Activated CD4-positive, alpha-beta T cell treated with anti-CD3 and anti-CD28 coated beads for 36 hours (primary cell): ENCODE measurements around the gene PUM1. TPM values are rescaled to one million over a fixed set of nuclear protein-coding genes. Genes with fewer than 3 reads are reported as not detected.
"Not testable (repeated sequence)": the region's sequence is repeated elsewhere in the genome, so short reads cannot be mapped to it uniquely, and the experiment has no call there.

Source experiments
- ATAC-seq: fragments of 200-7000 bp; cut with Tn5 transposase; one replicate; pipeline ENCODE4 v1.10.0; 2021; ENCODE audit warnings: mild to moderate bottlenecking, moderate library complexity
- CTCF ChIA-PET: fragments of 350-600 bp; sonication (Branson Sonifier 250); formaldehyde crosslinking; loops from one replicate; lab custom pipeline; 2021; ENCODE audit warnings: antibody characterized with exemption; lab: Charles Lee
- POLR2A ChIA-PET: fragments of 350-600 bp; sonication (Branson Sonifier 250); formaldehyde crosslinking; loops from one replicate; lab custom pipeline; 2021; ENCODE audit warnings: antibody characterized with exemption, inconsistent platforms; lab: Charles Lee
- DNase-seq: peaks from one replicate; pipeline ENCODE4 v3.0.0-alpha.2; 2020
- H3K27ac Mint-ChIP-seq: one replicate; pipeline ENCODE4 v1.8.0; 2021; ENCODE audit warnings: mixed read lengths
- H3K27me3 Mint-ChIP-seq: one replicate; pipeline ENCODE4 v1.8.0; 2021; ENCODE audit warnings: mixed read lengths
- H3K36me3 Mint-ChIP-seq: one replicate; pipeline ENCODE4 v1.8.0; 2021; ENCODE audit warnings: low read depth, mixed read lengths
- H3K4me1 Mint-ChIP-seq: one replicate; pipeline ENCODE4 v1.8.0; 2021; ENCODE audit warnings: mixed read lengths
- H3K4me3 Mint-ChIP-seq: one replicate; pipeline ENCODE4 v1.8.0; 2021; ENCODE audit warnings: mild to moderate bottlenecking, moderate library complexity, mixed read lengths
- H3K9me3 Mint-ChIP-seq: one replicate; pipeline ENCODE4 v1.8.0; 2021; ENCODE audit warnings: low read depth, mixed read lengths
- intact Hi-C, 2 experiments: fragments of 100-400 bp; cut with DNase I in 1 of 2; cut with micrococcal nuclease in 1 of 2; formaldehyde crosslinking; loops; one replicate each; pipeline versions ENCODE4 v1.14.2 to v1.15.1; 2022 to 2024; cut with DNase I, micrococcal nuclease
- total RNA-seq, 2 experiments: library from RNA; stranded (reverse); gene quantifications; one replicate each; pipeline ENCODE4 v1.2.3, GENCODE V29; 2021

PUM1 gene
- total RNA-seq, 2 experiments from 2014 or later = 87.1 to 91.4 TPM

- ATAC-seq (no peak), DNase-seq (no peak)
- intact Hi-C loops = no loop called here
- peaks cover 70% of the 10 kb centered on the region for H3K36me3 Mint-ChIP-seq
- peaks cover 17% of the 10 kb centered on the region for H3K4me1 Mint-ChIP-seq
- ChIA-PET POLR2A (no interaction called here), CTCF (no interaction called here)
- no peak overlapping the region for H3K4me3 Mint-ChIP-seq
- peak overlapping the region; percentile 24 for H3K27ac Mint-ChIP-seq
- H3K9me3 Mint-ChIP-seq = no peaks in the 10 kb centered on the region
- H3K27me3 Mint-ChIP-seq = no peaks in the 10 kb centered on the region
Observed at GRCh38 chr1:30962609-30963508, 102.7 kb downstream of the PUM1 start.

DNA sequence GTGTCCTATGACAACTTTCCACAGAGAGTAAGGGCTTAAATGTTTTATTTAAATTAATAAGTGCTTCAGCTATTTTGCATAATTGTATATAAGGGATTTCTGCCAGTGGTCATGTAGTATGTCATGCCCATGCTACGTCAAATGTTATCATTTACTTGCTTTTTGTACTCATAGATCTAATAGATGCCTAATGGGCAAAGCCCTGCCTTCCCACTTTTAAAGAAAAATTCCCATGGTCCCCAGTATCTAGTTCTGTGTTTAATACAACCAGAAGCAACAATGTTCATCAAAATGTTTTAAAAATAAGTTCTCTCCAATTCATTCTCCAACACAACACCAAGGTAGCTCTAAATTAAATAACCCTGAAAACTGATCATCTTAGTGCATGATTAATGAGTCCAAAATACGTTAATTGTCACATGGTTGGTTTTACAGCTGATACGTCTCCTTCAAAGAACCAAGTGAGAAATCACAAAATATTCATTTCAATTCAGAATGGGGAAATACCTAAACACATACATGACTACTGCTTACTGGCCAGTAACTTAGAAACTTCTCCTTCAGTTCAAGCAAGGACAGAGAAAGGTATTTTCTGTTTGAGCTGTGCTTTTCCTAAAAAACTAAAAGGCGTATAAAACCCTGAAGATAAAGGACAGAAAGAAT, 107.8 kb downstream of the PUM1 start:
- CTCF ChIA-PET = interaction anchor here (0.7 to 1.5 kb wide), 4 partner anchors 23 to 74 kb away, joined by 3 to 4 read pairs (median 4); no protein-coding TSS in a partner anchor

DNA sequence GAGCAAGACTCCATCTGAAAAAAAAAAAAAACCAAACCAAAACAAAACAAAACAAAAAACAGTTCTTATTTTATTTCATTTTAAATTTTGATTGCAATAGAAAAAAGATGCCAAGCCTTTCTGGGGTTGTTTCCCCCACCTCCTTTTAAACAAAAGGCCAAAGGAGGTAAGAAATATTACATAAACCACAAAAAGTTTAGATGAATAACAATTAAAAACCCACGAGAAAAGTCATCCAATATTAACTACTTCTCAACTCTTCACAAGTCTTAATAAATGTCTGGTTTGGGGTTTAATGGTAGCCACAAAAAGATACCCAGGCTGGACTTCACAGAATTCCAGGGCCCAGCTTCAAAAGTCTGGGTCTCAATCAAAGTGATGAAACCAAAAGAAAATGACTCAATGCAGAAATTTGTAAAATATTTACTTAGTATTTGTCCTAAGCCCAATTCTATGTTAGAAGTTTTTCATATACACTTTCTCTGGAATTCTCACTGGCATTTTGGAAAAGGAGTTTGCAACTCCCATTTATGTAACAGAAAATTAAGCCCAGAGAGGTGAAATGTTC, 110.0 kb downstream of the PUM1 start:
- ChIA-PET CTCF (no interaction called here), POLR2A (no interaction called here)
- DNase-seq (no peak), ATAC-seq (no peak)
- intact Hi-C loops = no loop called here
- Mint-ChIP-seq H3K9me3 (no peaks in the 10 kb centered on the region), H3K4me1 (peaks cover 35% of the 10 kb centered on the region), H3K36me3 (peaks cover 68% of the 10 kb centered on the region), H3K27me3 (no peaks in the 10 kb centered on the region), H3K4me3 (no peak overlapping the region), H3K27ac (no peak overlapping the region)

More for the DNA sequence above, 107.8 kb downstream of the PUM1 start:
- no peaks in the 10 kb centered on the region for H3K27me3 Mint-ChIP-seq
- DNase-seq = no peak
- H3K27ac Mint-ChIP-seq = peak overlapping the region; percentile 8
- H3K4me1 Mint-ChIP-seq = peaks cover 26% of the 10 kb centered on the region
- POLR2A ChIA-PET = no interaction called here
- H3K4me3 Mint-ChIP-seq = no peak overlapping the region
- H3K9me3 Mint-ChIP-seq = no peaks in the 10 kb centered on the region
- intact Hi-C loops = no loop called here
- ATAC-seq = peak; percentile 63
- peaks cover 61% of the 10 kb centered on the region for H3K36me3 Mint-ChIP-seq

GRCh38 chr1:30953685-30954084, 111.8 kb downstream of the PUM1 start:
- Mint-ChIP-seq H3K36me3 (peaks cover 66% of the 10 kb centered on the region), H3K4me1 (peaks cover 31% of the 10 kb centered on the region), H3K27ac (no peak overlapping the region), H3K4me3 (no peak overlapping the region), H3K27me3 (no peaks in the 10 kb centered on the region), H3K9me3 (no peaks in the 10 kb centered on the region)
- no peak for DNase-seq
- intact Hi-C loops = no loop called here
- ATAC-seq = no peak
- ChIA-PET POLR2A (no interaction called here), CTCF (no interaction called here)

GRCh38 chr1:30952098-30952497, 113.4 kb downstream of the PUM1 start:
- ChIA-PET POLR2A (no interaction called here), CTCF (interaction anchor here (1.6 kb wide), 1 partner anchor 24 kb away, joined by 5 read pairs; no protein-coding TSS in a partner anchor)
- peak; percentile 47 for ATAC-seq
- no peaks in the 10 kb centered on the region for H3K9me3 Mint-ChIP-seq
- intact Hi-C loops = no loop called here
- DNase-seq = peak; percentile 16
- no peak overlapping the region for H3K4me3 Mint-ChIP-seq
- peak overlapping the region; percentile 47 for H3K27ac Mint-ChIP-seq
- peaks cover 21% of the 10 kb centered on the region for H3K4me1 Mint-ChIP-seq
- no peaks in the 10 kb centered on the region for H3K27me3 Mint-ChIP-seq
- peaks cover 67% of the 10 kb centered on the region for H3K36me3 Mint-ChIP-seq

DNA sequence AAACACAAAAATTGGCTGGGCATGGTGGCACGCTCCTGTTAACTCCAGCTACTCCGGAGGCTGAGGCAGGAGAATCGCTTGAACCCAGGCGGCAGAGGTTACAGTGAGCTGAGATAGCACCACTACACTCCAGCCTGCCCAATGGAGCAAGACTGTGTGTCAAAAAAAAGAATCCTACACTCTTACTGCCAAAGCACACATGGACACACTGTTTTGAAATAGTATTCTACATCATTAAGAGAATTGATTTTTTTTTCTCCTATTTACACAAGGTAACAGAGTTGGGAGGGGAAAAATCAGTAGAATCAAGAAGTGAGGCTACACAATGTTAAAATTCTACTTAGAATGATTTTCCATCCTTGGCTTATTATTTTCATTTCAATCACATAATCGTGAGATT, 114.8 kb downstream of the PUM1 start:
- H3K27me3 Mint-ChIP-seq = no peaks in the 10 kb centered on the region
- ATAC-seq (no peak), DNase-seq (no peak)
- peak overlapping the region; percentile 29 for H3K27ac Mint-ChIP-seq
- ChIA-PET CTCF (interaction anchor here (0.8 kb wide), 1 partner anchor 40 kb away, joined by 3 read pairs; no protein-coding TSS in a partner anchor), POLR2A (no interaction called here)
- peaks cover 21% of the 10 kb centered on the region for H3K4me1 Mint-ChIP-seq
- no peak overlapping the region for H3K4me3 Mint-ChIP-seq
- intact Hi-C loops = no loop called here
- H3K36me3 Mint-ChIP-seq = peaks cover 63% of the 10 kb centered on the region
- H3K9me3 Mint-ChIP-seq = no peaks in the 10 kb centered on the region

DNA sequence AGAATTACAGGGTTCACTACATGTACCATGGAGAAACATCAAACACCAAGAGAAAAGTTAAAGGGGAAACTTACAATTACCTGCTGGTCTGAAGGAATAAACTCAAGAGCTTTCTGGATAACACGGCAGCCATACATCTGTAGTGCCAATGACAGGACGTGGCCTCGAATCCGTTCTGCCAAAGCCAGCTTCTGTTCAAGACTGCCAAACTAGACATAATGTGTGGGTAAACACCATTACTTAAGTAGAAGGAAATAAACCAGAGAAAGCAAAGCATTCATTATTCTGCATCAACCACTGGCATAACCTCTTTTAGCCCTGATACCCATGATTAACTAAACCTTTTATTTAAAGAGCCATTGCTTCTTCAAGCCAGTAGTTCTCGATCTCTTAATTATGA, 115.5 kb downstream of the PUM1 start:
- peaks cover 66% of the 10 kb centered on the region for H3K36me3 Mint-ChIP-seq
- no peak overlapping the region for H3K4me3 Mint-ChIP-seq
- ATAC-seq (no peak), DNase-seq (no peak)
- ChIA-PET POLR2A (interaction anchor here (0.6 kb wide), 1 partner anchor 72 kb away, joined by 3 read pairs; no protein-coding TSS in a partner anchor), CTCF (no interaction called here)
- no peaks in the 10 kb centered on the region for H3K27me3 Mint-ChIP-seq
- H3K4me1 Mint-ChIP-seq = peaks cover 21% of the 10 kb centered on the region
- intact Hi-C loops = no loop called here
- H3K27ac Mint-ChIP-seq = peak overlapping the region; percentile 60
- H3K9me3 Mint-ChIP-seq = no peaks in the 10 kb centered on the region

- CTCF ChIA-PET, POLR2A ChIA-PET, H3K9me3 Mint-ChIP-seq, ATAC-seq, H3K27ac Mint-ChIP-seq, H3K4me3 Mint-ChIP-seq, intact Hi-C loops, DNase-seq, H3K27me3 Mint-ChIP-seq: not testable (repeated sequence)
- Mint-ChIP-seq H3K4me1 (peaks cover 21% of the 10 kb centered on the region), H3K36me3 (peaks cover 62% of the 10 kb centered on the region)
Observed at GRCh38 chr1:30949487-30949838, 116.1 kb downstream of the PUM1 start.

DNA sequence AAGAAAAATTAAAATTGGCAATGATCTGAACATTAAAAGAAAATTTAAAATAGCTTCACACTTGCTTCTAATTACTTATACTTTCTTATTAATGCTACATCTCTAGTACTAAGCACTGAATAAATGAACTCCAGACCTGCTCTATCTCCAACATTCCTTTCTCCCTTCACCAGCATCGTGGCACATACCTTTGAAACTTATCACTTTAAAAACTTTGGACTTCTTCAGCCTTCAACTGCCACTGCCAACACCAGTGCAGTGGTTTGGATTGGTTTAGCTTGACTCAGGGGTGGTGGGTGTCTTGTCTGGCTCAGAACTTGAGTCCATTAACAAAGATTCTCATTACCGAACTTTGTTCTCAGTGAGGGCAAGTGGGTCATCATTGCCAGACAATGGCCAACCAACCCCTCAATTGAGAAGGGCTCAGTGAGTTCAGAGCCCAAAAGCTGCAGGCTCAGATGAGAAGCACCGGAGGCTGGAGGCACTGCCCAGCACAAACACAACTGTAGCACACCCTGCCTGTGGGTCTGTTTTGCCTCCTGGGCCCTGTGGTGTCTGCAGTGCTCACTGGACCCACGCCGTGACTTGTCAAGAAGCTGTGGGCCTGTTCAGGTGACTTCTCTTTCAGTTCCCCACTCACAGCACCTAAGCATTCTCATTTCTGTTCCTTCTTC, 116.6 kb downstream of the PUM1 start:
- peaks cover 62% of the 10 kb centered on the region for H3K36me3 Mint-ChIP-seq
- H3K4me3 Mint-ChIP-seq, H3K27me3 Mint-ChIP-seq, DNase-seq, intact Hi-C loops, ATAC-seq, H3K9me3 Mint-ChIP-seq: not testable (repeated sequence)
- H3K27ac Mint-ChIP-seq = peak overlapping the region; percentile 5
- ChIA-PET POLR2A (interaction anchor here (0.7 kb wide), 2 partner anchors 106 to 272 kb away, joined by 3 read pairs; no protein-coding TSS in a partner anchor), CTCF (interaction anchor here (1.3 to 1.6 kb wide), 2 partner anchors 18 to 20 kb away, joined by 3 to 4 read pairs; no protein-coding TSS in a partner anchor)
- peaks cover 20% of the 10 kb centered on the region for H3K4me1 Mint-ChIP-seq

DNA sequence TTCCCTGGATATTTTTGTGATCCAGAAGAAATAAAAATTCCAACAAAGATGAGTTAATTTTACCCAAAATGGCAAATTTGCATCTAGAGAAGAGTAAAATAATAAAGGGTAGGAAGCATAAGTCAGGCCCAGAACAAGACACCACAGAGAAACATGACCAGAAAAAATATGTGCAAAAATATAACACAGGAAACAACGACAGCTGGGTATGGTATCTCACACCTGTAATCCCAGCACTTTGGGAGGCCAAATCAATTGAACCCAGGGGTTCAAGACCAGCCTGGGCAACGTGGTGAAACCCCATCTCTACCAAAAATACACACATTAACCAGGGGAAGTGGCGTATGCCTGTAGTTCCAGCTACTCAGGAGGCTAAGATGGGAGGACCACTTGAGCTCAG, 117.2 kb downstream of the PUM1 start:
- H3K36me3 Mint-ChIP-seq = peaks cover 60% of the 10 kb centered on the region
- no peaks in the 10 kb centered on the region for H3K9me3 Mint-ChIP-seq
- ATAC-seq = no peak
- peak overlapping the region; percentile 31 for H3K27ac Mint-ChIP-seq
- no peak overlapping the region for H3K4me3 Mint-ChIP-seq
- ChIA-PET POLR2A (interaction anchor here (0.6 to 0.7 kb wide), 3 partner anchors 103 to 271 kb away, joined by 3 to 5 read pairs (median 3); no protein-coding TSS in a partner anchor), CTCF (interaction anchor here (1.3 to 1.6 kb wide), 2 partner anchors 18 to 19 kb away, joined by 3 to 4 read pairs; no protein-coding TSS in a partner anchor)
- intact Hi-C loops = no loop called here
- H3K4me1 Mint-ChIP-seq = peaks cover 15% of the 10 kb centered on the region
- no peak for DNase-seq
- H3K27me3 Mint-ChIP-seq = no peaks in the 10 kb centered on the region

- POLR2A ChIA-PET = no interaction called here
- H3K9me3 Mint-ChIP-seq = no peaks in the 10 kb centered on the region
- ATAC-seq (no peak), DNase-seq (no peak)
- H3K27me3 Mint-ChIP-seq = no peaks in the 10 kb centered on the region
- no peak overlapping the region for H3K4me3 Mint-ChIP-seq
- H3K4me1 Mint-ChIP-seq = peaks cover 7% of the 10 kb centered on the region
- no peak overlapping the region for H3K27ac Mint-ChIP-seq
- intact Hi-C loops = no loop called here
- H3K36me3 Mint-ChIP-seq = peaks cover 59% of the 10 kb centered on the region
- CTCF ChIA-PET = no interaction called here
Observed at GRCh38 chr1:30947212-30947611, 118.3 kb downstream of the PUM1 start.
